PC-9 (cell line): Measurements from ENCODE around the gene DSTN. TPM values are rescaled to one million over a fixed set of nuclear protein-coding genes. Genes with fewer than 3 reads are reported as not detected.

Experiments used
- BruUV-seq: library from RNA; stranded (reverse); fragments of 400-500 nt; replicated peaks from 2 replicates; lab custom pipeline; 2021; lab: Mats Ljungman, UMichigan
- CTCF ChIA-PET: fragments of 300-600 bp; sonication (Branson Sonifier 250); formaldehyde crosslinking; loops from one replicate; lab custom pipeline; 2022; ENCODE audit warnings: antibody characterized with exemption; lab: Charles Lee
- POLR2A ChIA-PET: fragments of 300-600 bp; sonication (Branson Sonifier 250); formaldehyde crosslinking; loops from one replicate; lab custom pipeline; 2022; ENCODE audit warnings: antibody characterized with exemption; ENCODE audit not compliant: unreplicated experiment; lab: Charles Lee
- DNase-seq, 2 experiments: peaks; one replicate each; pipeline versions ENCODE4 v3.0.0 to v3.0.0-alpha.2; 2015 to 2022; ENCODE audit warnings: mixed read lengths in 1 of 2
- H2AFZ ChIP-seq: fragments of 200-600 bp; sonication (generic); 2 replicates; pipeline ENCODE4 v1.8.1; 2017; ENCODE audit warnings: antibody characterized with exemption
- H3F3A ChIP-seq: fragments of 200-600 bp; sonication (generic); 2 replicates; pipeline ENCODE4 v1.8.1; 2017; ENCODE audit warnings: antibody characterized with exemption, mild to moderate bottlenecking, low read depth; ENCODE audit not compliant: insufficient read depth
- H3K27ac ChIP-seq: fragments of 200-600 bp; sonication (generic); 2 replicates; pipeline ENCODE4 v1.6.1; 2016; ENCODE audit warnings: mixed run types
- H3K27me3 ChIP-seq: fragments of 200-600 bp; sonication (generic); 2 replicates; pipeline ENCODE4 v1.6.1; 2016; ENCODE audit warnings: low read depth, mixed run types; ENCODE audit not compliant: insufficient read depth
- H3K36me3 ChIP-seq: fragments of 200-600 bp; sonication (generic); 2 replicates; pipeline ENCODE4 v1.6.1; 2016; ENCODE audit warnings: low read depth, mixed run types
- H3K4me1 ChIP-seq: fragments of 200-600 bp; sonication (generic); replicated peaks from 2 replicates; pipeline ENCODE4 v1.6.1; 2016; ENCODE audit warnings: mixed run types; ENCODE audit not compliant: insufficient read depth
- H3K4me2 ChIP-seq: fragments of 200-600 bp; sonication (generic); 2 replicates; pipeline ENCODE4 v1.6.1; 2017; ENCODE audit warnings: mixed run types
- H3K4me3 ChIP-seq: fragments of 200-600 bp; sonication (generic); 2 replicates; pipeline ENCODE4 v1.6.1; 2016; ENCODE audit warnings: mixed run types
- H3K79me2 ChIP-seq: fragments of 200-600 bp; sonication (generic); 2 replicates; pipeline ENCODE4 v1.6.1; 2017; ENCODE audit warnings: low read depth, mixed run types
- H3K9me2 ChIP-seq: fragments of 200-600 bp; sonication (generic); 2 replicates; pipeline ENCODE4 v1.8.1; 2017; ENCODE audit warnings: mild to moderate bottlenecking; ENCODE audit not compliant: insufficient read depth
- H3K9me3 ChIP-seq: fragments of 200-600 bp; sonication (generic); 2 replicates; pipeline ENCODE4 v1.8.1; 2016; ENCODE audit warnings: low read depth; ENCODE audit not compliant: insufficient read depth
- H4K20me1 ChIP-seq: fragments of 200-600 bp; sonication (generic); 2 replicates; pipeline ENCODE4 v1.8.1; 2017; ENCODE audit not compliant: insufficient read depth
- EZH2 ChIP-seq: fragments of 200-600 bp; sonication (generic); IDR thresholded peaks from 2 replicates; pipeline ENCODE4 v1.8.0; 2017; ENCODE audit warnings: antibody characterized with exemption, low read depth
- intact Hi-C: fragments of 100-400 bp; cut with micrococcal nuclease; formaldehyde crosslinking; loops from one replicate; pipeline ENCODE4 v1.10.0; 2022; ENCODE audit not compliant: unreplicated experiment
- total RNA-seq: library from RNA; stranded (reverse); gene quantifications from 2 replicates; pipeline ENCODE4 v1.2.3, GENCODE V29; 2021
- TF ChIP-seq, protein P1 (sequence below): fragments of 200-600 bp; sonication (generic); conservative IDR thresholded peaks from 2 replicates; pipeline ENCODE4 v1.6.1; 2017; ENCODE audit warnings: mixed run types, antibody characterized with exemption, mild to moderate bottlenecking, moderate library complexity

DSTN gene
- total RNA-seq, 1 experiment from 2014 or later: 366 TPM

DNA sequence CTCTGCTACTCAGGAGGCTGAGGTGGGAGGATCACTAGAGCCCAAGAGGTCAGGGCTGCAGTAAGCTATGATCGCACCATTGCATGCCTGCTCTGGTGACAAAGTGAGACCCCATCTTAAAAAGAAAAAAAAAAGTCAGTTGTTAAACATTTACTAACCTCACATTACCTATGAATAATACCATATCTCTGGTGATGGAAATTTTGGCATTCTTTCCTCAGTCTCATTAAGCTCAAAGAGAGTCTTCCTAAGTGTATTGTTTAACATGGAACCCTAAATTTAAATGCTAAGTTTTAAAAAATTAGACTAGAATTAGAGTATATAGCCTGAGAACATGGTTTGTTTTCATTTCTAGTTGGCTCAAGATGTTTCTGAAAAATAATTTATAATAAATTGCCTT, 27.4 kb upstream of the DSTN start:
- Histone ChIP-seq H3K4me3 (no peak overlapping the region), H3K36me3 (no peaks in the 10 kb centered on the region), H2AFZ (no peak overlapping the region), H4K20me1 (no peaks in the 10 kb centered on the region), H3F3A (peaks cover 25% of the 10 kb centered on the region), H3K79me2 (no peaks in the 10 kb centered on the region; the same call in 1 of the 2 replicates), H3K4me1 (peaks cover 41% of the 10 kb centered on the region), H3K27ac (0 out of 2 replicates have a peak overlapping the region, but pooled peaks have one; percentile 25), H3K27me3 (no peaks in the 10 kb centered on the region), H3K4me2 (0 out of 2 replicates have a peak overlapping the region, but pooled peaks have one; percentile 20), H3K9me3 (no peaks in the 10 kb centered on the region), H3K9me2 (no peaks in the 10 kb centered on the region; the same call in 1 of the 2 replicates)
- TF ChIP-seq, protein P1, sequence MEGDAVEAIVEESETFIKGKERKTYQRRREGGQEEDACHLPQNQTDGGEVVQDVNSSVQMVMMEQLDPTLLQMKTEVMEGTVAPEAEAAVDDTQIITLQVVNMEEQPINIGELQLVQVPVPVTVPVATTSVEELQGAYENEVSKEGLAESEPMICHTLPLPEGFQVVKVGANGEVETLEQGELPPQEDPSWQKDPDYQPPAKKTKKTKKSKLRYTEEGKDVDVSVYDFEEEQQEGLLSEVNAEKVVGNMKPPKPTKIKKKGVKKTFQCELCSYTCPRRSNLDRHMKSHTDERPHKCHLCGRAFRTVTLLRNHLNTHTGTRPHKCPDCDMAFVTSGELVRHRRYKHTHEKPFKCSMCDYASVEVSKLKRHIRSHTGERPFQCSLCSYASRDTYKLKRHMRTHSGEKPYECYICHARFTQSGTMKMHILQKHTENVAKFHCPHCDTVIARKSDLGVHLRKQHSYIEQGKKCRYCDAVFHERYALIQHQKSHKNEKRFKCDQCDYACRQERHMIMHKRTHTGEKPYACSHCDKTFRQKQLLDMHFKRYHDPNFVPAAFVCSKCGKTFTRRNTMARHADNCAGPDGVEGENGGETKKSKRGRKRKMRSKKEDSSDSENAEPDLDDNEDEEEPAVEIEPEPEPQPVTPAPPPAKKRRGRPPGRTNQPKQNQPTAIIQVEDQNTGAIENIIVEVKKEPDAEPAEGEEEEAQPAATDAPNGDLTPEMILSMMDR: no peak
- no peak for TF ChIP-seq EZH2
- ChIA-PET CTCF (no interaction called here), POLR2A (interaction anchor here (0.6 kb wide), 1 partner anchor 11 kb away, joined by 16 read pairs; the partner anchor contains the start of gene BFSP1)
- no peak for DNase-seq
- intact Hi-C loops: no loop called here
- BruUV-seq: no TSS peak

DNA sequence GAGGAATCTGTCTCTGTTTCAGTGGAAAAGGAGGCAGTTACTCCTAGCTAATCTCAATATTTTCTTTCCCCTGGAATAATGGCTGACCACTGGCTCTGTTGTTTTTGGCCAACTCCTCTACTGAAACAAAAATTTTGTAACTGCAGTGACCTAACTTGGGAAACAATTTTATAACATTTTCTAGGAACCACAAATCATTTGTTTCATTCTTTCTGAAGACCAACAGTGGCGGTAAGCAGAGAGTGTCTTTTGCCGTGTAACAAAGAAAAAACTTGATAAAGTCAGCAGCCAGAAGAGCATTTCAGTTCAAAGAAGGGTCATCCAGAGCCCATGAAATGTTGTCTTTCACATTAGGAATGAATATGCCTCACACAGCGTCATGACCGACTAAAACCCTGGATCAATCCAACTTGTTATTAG, 26.9 kb upstream of the DSTN start:
- no peak for TF ChIP-seq EZH2
- ChIA-PET POLR2A (interaction anchor here (0.6 kb wide), 1 partner anchor 27 kb away, joined by 9 read pairs; no protein-coding TSS in a partner anchor), CTCF (interaction anchor here (0.6 kb wide), 1 partner anchor 389 kb away, joined by 3 read pairs; no protein-coding TSS in a partner anchor)
- Histone ChIP-seq H3K27ac (no peak overlapping the region), H3K9me3 (no peaks in the 10 kb centered on the region), H3K4me3 (no peak overlapping the region), H3K9me2 (no peaks in the 10 kb centered on the region; the same call in 1 of the 2 replicates), H3K36me3 (no peaks in the 10 kb centered on the region), H3K79me2 (no peaks in the 10 kb centered on the region), H3F3A (peaks cover 25% of the 10 kb centered on the region), H2AFZ (no peak overlapping the region), H3K4me2 (no peak overlapping the region), H4K20me1 (no peaks in the 10 kb centered on the region), H3K27me3 (no peaks in the 10 kb centered on the region), H3K4me1 (peaks cover 37% of the 10 kb centered on the region)
- intact Hi-C loops: no loop called here
- no TSS peak for BruUV-seq
- DNase-seq: no peak

DNA sequence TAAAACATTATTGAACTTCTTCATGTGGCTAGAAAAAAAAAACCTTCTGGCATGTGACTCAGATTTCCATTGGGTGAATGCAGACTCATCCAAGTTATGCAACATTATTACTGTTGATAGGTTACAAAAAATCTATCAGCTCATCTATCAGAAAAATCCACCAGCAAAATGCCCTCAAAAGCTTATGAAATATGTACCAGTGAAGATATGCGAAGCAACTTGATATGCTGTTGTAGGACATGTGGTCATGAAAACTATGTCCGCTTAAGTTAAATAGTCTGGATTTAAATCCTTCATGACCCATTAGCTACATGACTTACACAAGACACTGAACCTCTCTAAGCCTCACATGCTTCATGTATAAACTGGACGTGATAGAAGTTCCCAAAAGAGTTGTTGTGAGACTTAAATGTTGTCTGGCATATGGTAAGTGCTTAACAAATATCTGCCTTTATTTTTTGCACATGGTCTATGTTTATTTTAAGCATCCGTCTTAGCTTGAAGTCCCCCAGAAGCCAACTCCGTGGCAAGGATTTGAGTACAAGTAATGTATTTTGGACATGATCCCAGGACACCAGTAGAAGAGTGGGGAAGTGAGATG, 26.2 kb upstream of the DSTN start:
- TF ChIP-seq, protein P1: no peak
- TF ChIP-seq EZH2: no peak
- CTCF ChIA-PET: interaction anchor here (0.6 kb wide), 1 partner anchor 388 kb away, joined by 3 read pairs; no protein-coding TSS in a partner anchor
- Histone ChIP-seq H3F3A (peaks cover 24% of the 10 kb centered on the region), H3K27me3 (no peaks in the 10 kb centered on the region), H2AFZ (no peak overlapping the region), H3K4me3 (no peak overlapping the region), H3K9me2 (no peaks in the 10 kb centered on the region; the same call in 1 of the 2 replicates), H4K20me1 (no peaks in the 10 kb centered on the region), H3K9me3 (no peaks in the 10 kb centered on the region), H3K79me2 (no peaks in the 10 kb centered on the region), H3K4me2 (no peak overlapping the region), H3K27ac (no peak overlapping the region), H3K36me3 (no peaks in the 10 kb centered on the region), H3K4me1 (peaks cover 30% of the 10 kb centered on the region)
- DNase-seq: no peak
- POLR2A ChIA-PET: interaction anchor here (0.6 kb wide), 1 partner anchor 27 kb away, joined by 9 read pairs; no protein-coding TSS in a partner anchor
- intact Hi-C loops: no loop called here
- BruUV-seq: no TSS peak
